Hepatocyte (in vitro differentiated cells): ENCODE results near the gene SPSB2. TPM values are rescaled to one million over a fixed set of nuclear protein-coding genes. Genes with fewer than 3 reads are reported as not detected.

Source experiments
- DNase-seq: peaks from one replicate; pipeline ENCODE4 v3.0.0-alpha.2; 2016; ENCODE audit warnings: low spot score
- H2AFZ ChIP-seq: fragments of 200-600 bp; sonication (generic); 2 replicates; pipeline ENCODE4 v1.6.0; 2016; ENCODE audit warnings: antibody characterized with exemption, mild to moderate bottlenecking
- H3K27ac ChIP-seq: fragments of 200-600 bp; sonication (generic); 2 replicates; pipeline ENCODE4 v1.5.1; 2016; ENCODE audit warnings: mild to moderate bottlenecking
- H3K27me3 ChIP-seq: fragments of 200-600 bp; sonication (generic); 2 replicates; pipeline ENCODE4 v1.6.1; 2016
- H3K36me3 ChIP-seq: fragments of 200-600 bp; sonication (generic); replicated peaks from 2 replicates; pipeline ENCODE4 v1.5.1; 2016; ENCODE audit warnings: low read depth; ENCODE audit not compliant: insufficient read depth
- H3K4me1 ChIP-seq: fragments of 200-600 bp; sonication (generic); 2 replicates; pipeline ENCODE4 v1.5.1; 2016; ENCODE audit warnings: mild to moderate bottlenecking, moderate library complexity; ENCODE audit not compliant: insufficient read depth
- H3K4me2 ChIP-seq: fragments of 200-600 bp; sonication (generic); 2 replicates; pipeline ENCODE4 v1.6.0; 2016
- H3K4me3 ChIP-seq: fragments of 200-600 bp; sonication (generic); 2 replicates; pipeline ENCODE4 v1.5.1; 2016; ENCODE audit warnings: mild to moderate bottlenecking
- H3K79me2 ChIP-seq: fragments of 200-600 bp; sonication (generic); 2 replicates; pipeline ENCODE4 v1.6.0; 2017; ENCODE audit warnings: mild to moderate bottlenecking
- H3K9me2 ChIP-seq: fragments of 200-600 bp; sonication (generic); replicated peaks from 2 replicates; pipeline ENCODE4 v1.6.0; 2017; ENCODE audit warnings: mild to moderate bottlenecking; ENCODE audit not compliant: insufficient read depth
- H3K9me3 ChIP-seq: fragments of 200-600 bp; sonication (generic); 2 replicates; pipeline ENCODE4 v1.5.1; 2016; ENCODE audit warnings: low read depth, mild to moderate bottlenecking
- H4K20me1 ChIP-seq: fragments of 200-600 bp; sonication (generic); 2 replicates; pipeline ENCODE4 v1.6.0; 2016; ENCODE audit warnings: mild to moderate bottlenecking; ENCODE audit not compliant: insufficient read depth, poor library complexity, severe bottlenecking
- EZH2 ChIP-seq: fragments of 200-600 bp; sonication (generic); IDR thresholded peaks from 2 replicates; pipeline ENCODE4 v1.6.1; 2016; ENCODE audit warnings: antibody characterized with exemption, mild to moderate bottlenecking, borderline replicate concordance
- EZH2phosphoT487 ChIP-seq: fragments of 200-600 bp; sonication (generic); IDR thresholded peaks from one replicate; pipeline ENCODE4 v1.6.1; 2018; ENCODE audit warnings: antibody characterized with exemption, mild to moderate bottlenecking, low read depth, moderate library complexity; ENCODE audit not compliant: unreplicated experiment, severe bottlenecking
- WGBS: methylation state at CpG from one replicate; pipeline ENCODE4 v1.1.6; 2016; ENCODE audit warnings: low lambda C conversion rate; ENCODE audit errors: missing lambda C conversion rate; 5-methylcytosine and 5-hydroxymethylcytosine counted together
- polyA plus RNA-seq: library from polyadenylated mRNA; unstranded; fragments of >200 nt; fragmentation: Nextera tagmentation; extraction: Ambion mirVana; gene quantifications from 2 replicates; pipeline ENCODE4 v1.2.1, GENCODE V29; 2016
- total RNA-seq: library from RNA; depleted of rRNA; stranded (reverse); fragments of >200 nt; gene quantifications from 2 replicates; pipeline ENCODE4 v1.2.3, GENCODE V29; 2014
- TF ChIP-seq, protein P1 (sequence below): fragments of 200-600 bp; sonication (generic); IDR thresholded peaks from 2 replicates; pipeline ENCODE4 v1.5.1; 2016; ENCODE audit warnings: antibody characterized with exemption, mild to moderate bottlenecking; ENCODE audit not compliant: poor library complexity

Gene SPSB2
- total and polyA plus RNA-seq, 2 experiments from 2014 or later: 11.0 to 14.1 TPM

DNA sequence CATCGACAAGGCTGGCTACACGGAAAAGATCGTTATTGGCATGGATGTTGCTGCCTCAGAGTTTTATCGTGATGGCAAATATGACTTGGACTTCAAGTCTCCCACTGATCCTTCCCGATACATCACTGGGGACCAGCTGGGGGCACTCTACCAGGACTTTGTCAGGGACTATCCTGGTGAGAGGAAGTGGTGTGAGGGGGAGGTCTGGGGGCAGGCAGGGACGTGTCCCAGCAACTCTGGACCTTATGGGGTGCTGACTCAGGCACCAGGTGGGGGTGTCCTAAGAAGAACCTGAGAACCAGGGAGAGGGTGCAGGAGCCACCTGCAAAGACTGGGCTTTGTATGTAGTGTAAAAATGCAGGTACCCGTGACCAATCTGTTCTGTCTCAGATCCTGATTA, 46.5 kb upstream of the SPSB2 start:
- no peaks in the 10 kb centered on the region for H3K79me2 ChIP-seq
- peaks cover 4% of the 10 kb centered on the region for H3K27me3 ChIP-seq
- WGBS: 78% methylated on average over 7 of the region's 7 CpGs
- H3K9me2 ChIP-seq: no peaks in the 10 kb centered on the region
- H3K4me2 ChIP-seq: no peak overlapping the region
- no peak overlapping the region for H3K27ac ChIP-seq
- H3K9me3 ChIP-seq: no peaks in the 10 kb centered on the region
- H3K4me3 ChIP-seq: no peak overlapping the region
- H3K36me3 ChIP-seq: no peaks in the 10 kb centered on the region
- peaks cover 7% of the 10 kb centered on the region for H3K4me1 ChIP-seq
- no peak for DNase-seq
- TF ChIP-seq, protein P1, sequence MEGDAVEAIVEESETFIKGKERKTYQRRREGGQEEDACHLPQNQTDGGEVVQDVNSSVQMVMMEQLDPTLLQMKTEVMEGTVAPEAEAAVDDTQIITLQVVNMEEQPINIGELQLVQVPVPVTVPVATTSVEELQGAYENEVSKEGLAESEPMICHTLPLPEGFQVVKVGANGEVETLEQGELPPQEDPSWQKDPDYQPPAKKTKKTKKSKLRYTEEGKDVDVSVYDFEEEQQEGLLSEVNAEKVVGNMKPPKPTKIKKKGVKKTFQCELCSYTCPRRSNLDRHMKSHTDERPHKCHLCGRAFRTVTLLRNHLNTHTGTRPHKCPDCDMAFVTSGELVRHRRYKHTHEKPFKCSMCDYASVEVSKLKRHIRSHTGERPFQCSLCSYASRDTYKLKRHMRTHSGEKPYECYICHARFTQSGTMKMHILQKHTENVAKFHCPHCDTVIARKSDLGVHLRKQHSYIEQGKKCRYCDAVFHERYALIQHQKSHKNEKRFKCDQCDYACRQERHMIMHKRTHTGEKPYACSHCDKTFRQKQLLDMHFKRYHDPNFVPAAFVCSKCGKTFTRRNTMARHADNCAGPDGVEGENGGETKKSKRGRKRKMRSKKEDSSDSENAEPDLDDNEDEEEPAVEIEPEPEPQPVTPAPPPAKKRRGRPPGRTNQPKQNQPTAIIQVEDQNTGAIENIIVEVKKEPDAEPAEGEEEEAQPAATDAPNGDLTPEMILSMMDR: no peak
- H2AFZ ChIP-seq: no peak overlapping the region
- no peaks in the 10 kb centered on the region for H4K20me1 ChIP-seq

DNA sequence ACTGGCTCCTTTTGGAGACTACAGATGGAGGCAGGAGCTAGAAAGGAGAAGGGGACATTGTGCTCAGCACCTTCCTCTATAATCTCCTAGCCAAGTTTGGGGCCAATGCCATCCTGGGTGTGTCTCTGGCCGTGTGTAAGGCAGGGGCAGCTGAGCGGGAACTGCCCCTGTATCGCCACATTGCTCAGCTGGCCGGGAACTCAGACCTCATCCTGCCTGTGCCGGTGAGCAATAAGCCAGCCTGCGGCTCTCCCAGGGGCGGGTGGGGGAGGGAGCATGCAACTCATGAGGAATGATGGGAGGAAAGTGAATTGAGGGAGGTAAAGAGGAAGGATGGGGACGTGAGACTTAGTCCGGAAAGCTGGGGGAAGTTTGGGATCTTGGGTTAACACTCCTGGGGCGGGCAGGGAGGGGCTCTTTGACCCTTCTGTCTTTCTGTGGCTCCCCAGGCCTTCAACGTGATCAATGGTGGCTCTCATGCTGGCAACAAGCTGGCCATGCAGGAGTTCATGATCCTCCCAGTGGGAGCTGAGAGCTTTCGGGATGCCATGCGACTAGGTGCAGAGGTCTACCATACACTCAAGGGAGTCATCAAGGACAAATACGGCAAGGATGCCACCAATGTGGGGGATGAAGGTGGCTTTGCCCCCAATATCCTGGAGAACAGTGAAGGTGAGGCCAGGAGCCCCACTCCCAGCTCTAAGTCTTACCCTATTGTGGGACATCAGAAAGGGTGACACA, 44.6 kb upstream of the SPSB2 start:
- Histone ChIP-seq H2AFZ (no peak overlapping the region), H3K27ac (no peak overlapping the region)
- WGBS: 84% methylated on average over 11 of the region's 14 CpGs

DNA sequence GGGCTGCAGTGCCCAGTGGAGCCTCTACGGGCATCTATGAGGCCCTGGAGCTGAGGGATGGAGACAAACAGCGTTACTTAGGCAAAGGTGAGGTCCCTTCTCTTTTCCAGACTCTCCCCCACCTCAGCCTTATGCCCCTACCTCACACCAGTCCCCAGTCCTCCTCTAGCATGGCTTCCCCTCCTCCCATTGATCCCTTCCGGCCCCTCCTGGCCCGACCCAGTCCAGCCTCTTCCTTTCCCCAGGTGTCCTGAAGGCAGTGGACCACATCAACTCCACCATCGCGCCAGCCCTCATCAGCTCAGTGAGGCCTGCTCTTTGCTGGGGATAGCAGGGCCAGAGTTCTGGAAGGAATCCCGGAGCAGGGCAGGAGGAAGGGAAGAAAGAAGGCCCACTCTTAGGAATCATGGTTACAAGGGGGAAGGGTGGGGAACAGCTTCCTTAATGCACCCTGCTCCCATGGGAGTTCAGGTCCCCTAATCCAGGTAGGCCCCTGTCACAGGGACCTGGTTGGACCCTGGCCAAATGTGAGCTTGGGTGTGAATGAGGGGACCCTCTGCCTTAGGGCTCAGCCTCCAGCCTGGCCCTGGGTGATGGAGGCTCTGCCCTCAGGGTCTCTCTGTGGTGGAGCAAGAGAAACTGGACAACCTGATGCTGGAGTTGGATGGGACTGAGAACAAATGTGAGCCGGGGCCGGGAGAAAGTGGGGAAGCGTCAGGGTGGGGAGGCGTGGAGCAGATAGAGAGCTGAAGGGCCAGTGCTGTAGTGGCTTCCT, 43.5 kb upstream of the SPSB2 start:
- Histone ChIP-seq H3K9me2 (no peaks in the 10 kb centered on the region), H4K20me1 (no peaks in the 10 kb centered on the region), H3K27ac (no peak overlapping the region), H3K4me2 (no peak overlapping the region), H3K27me3 (peaks cover 16% of the 10 kb centered on the region), H3K9me3 (no peaks in the 10 kb centered on the region), H3K4me3 (no peak overlapping the region), H2AFZ (no peak overlapping the region), H3K79me2 (no peaks in the 10 kb centered on the region), H3K36me3 (no peaks in the 10 kb centered on the region), H3K4me1 (peaks cover 11% of the 10 kb centered on the region)
- WGBS: 86% methylated on average over 11 of the region's 11 CpGs
- DNase-seq: no peak
- TF ChIP-seq, protein P1: no peak
- TF ChIP-seq EZH2phosphoT487 (no peak), EZH2 (no peak)

More for the DNA sequence above, 44.6 kb upstream of the SPSB2 start:
- no peak for DNase-seq
- Histone ChIP-seq H3K9me3 (no peaks in the 10 kb centered on the region), H3K4me1 (peaks cover 11% of the 10 kb centered on the region), H4K20me1 (no peaks in the 10 kb centered on the region), H3K9me2 (no peaks in the 10 kb centered on the region), H3K4me2 (no peak overlapping the region), H3K4me3 (no peak overlapping the region), H3K27me3 (peaks cover 15% of the 10 kb centered on the region), H3K36me3 (no peaks in the 10 kb centered on the region), H3K79me2 (no peaks in the 10 kb centered on the region)
- TF ChIP-seq, protein P1: no peak
- TF ChIP-seq EZH2 (no peak), EZH2phosphoT487 (no peak)
